ENCODE measurements around the gene SEMA3D.

The SEMA3D gene

DNA sequence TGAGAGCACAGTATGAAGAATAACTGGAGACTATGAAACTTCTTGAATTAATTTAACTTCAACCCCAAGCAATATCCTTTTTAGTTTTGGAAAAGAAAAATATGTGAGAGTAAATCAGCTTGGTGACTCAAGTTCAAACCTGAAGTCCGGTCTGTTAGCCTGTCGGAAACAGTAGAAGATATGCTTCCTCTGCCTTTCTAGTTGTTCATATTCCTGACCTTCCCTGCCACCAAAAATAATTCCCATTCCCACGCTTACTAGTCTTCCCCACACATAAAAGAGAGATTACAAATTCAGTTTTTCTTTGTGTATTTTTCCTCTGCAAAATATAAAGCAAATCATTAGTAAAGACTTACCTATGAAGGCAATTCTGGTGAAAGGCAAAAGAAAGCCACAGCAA lies 3.6 kb downstream of the SEMA3D start:
- DNase-seq: no peak

- no peak for DNase-seq
Observed at GRCh38 chr7:85178531-85179298, 8.1 kb downstream of the SEMA3D start.

DNA sequence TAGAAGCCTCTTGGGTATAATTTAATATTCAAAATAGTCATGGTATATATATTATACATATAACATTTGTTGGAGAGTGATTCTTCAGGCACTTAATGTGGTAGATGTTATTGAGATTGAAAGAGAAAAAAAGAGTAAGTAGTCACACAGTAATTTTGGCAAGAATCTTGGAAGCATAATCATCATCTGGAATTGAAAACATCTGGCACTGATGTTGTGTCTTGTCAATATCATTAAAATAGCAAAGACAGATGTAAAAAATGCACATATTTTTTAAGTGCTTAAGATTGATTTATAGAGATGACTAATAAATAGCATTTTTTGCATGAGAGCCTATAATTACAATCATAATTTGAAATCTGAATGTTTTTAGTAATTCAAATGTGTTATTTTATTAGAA lies 9.5 kb downstream of the SEMA3D start:
- DNase-seq: no peak

DNA sequence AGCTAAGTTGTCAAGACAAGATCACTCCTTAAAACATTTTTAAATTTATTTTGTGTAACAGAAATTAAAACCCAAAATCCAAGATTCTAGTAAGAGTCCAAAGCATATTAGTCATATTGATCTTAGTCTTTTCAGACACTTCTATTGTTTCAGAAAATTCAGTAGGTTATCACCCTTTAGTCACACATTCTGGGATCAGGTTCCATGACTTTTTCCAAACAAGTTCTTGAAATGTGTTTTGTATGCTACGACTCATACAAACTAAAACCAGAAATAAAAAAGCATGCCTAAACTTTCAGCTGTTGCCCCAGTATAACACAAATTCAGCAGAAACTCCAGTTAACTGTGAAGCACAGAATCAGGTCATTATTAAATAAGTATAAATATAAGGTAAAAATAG lies 10.7 kb downstream of the SEMA3D start:
- DNase-seq: no peak

DNA sequence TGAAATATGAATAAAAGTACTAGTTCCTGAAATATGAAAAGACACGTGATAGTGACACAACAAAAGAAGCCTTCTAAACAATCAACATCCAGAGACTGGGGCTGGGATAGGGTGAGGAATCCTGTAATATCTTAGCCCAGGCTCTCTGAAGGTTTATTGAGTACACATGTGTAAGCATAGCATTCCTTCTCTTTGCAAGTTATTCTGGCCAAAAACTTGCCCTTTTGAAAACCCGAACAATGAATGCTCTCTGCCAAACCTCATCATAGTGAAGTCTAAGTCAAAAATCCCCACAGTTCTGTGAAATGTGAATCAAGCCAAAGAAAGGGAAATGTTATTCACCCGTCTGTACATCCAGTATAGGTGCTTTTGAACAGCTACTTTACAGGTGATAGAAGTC lies 11.6 kb downstream of the SEMA3D start:
- no peak for DNase-seq

DNA sequence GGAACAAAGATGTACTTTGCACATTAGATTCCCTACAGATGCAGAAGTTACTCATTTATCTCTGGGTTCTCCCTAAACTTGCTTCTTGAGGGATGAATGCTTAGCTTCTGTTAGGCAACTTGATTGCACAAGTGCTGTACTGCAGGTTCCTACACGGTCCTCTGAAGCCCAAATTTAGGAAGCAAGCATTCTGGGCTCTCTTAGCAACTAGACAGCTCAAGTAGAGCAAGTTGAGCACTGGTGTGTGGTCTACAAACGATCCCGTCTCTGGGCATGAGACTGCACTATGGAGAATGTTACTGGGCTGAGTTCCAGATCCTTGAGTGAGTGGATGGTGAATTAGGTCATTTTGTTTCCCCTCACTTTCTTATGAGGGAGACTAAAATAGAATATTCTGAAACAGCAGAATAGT lies 14.3 kb downstream of the SEMA3D start:
- no peak for DNase-seq

DNA sequence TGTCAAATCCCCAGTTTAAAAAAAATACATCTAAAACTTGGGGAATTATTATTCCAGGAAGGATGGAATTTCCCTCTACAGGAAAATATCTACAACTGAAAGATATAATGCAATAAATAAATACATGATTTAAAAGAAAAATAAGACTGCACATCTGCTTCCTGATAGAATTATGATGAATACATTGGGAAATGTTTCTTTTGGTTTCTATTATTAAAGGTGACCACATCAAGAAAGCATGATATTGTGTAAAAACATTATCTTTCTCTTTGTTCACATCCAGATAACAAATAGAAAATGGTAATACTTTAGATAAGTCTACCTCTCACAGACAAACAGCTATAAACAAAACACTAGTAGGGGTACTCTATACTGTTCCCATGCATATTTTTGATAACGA lies 19.2 kb downstream of the SEMA3D start:
- DNase-seq: no peak

- no peak for DNase-seq
Observed at GRCh38 chr7:85165263-85165662, 21.6 kb downstream of the SEMA3D start.

DNA sequence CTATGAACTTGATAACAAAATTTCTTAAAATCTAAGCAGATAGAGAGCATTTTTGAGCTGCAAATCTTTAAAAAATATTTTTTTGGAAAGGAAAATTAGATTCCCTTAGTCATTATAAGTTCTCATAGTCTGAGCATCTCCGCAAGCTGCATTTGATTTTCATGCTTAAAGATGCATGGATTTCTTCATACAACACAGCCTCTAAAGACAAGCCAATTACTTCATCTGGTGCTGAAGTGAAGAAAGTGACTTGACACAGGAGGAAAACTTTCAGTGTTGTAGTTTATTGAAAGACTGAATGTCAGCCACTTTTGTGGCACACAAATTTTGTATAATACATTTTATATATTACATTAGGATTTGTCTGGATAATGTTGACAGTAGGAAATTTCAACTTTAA lies 22.5 kb downstream of the SEMA3D start:
- no peak for DNase-seq

DNA sequence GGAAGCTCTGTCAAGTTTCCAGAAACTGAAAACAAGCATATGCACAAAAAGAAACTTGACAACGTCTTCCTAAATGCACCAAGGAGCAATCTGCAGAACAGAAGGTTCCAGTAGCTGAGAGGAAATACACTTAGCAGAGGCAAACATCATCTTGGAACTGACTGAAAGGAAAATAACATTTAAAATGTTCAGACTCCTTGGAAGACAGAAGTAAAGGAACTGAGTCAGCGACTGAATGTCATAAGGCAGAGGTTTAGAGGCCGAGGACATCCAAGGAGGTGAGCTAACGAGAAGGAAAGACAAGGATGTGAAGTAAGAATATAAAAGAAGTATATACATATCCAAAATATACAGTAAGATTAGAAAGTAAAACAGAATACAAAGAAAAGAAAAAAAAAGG lies 24.1 kb downstream of the SEMA3D start:
- no peak for DNase-seq

- DNase-seq: no peak
Observed at GRCh38 chr7:85160223-85160622, 26.6 kb downstream of the SEMA3D start.

DNA sequence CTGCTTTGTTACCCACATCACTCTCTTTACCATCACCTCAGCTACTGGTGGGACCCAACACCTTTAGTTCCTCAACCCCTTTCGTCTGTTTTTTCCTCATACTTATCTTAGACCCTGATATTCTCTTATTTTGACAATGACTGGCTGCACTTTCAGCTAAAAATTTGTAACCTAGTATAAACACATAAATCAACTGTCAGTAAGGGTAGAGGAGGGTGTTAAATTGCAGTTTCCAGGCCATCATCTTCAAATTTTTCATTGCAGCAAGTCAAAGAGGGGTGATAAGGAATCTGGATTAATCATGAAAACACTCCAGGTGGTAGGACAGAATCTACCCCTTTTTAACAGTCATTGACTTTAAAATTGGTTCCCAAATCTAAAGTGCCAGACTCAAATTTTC lies 27.9 kb downstream of the SEMA3D start:
- no peak for DNase-seq

- no peak for DNase-seq
Observed at GRCh38 chr7:85156661-85157208, 30.1 kb downstream of the SEMA3D start.

DNA sequence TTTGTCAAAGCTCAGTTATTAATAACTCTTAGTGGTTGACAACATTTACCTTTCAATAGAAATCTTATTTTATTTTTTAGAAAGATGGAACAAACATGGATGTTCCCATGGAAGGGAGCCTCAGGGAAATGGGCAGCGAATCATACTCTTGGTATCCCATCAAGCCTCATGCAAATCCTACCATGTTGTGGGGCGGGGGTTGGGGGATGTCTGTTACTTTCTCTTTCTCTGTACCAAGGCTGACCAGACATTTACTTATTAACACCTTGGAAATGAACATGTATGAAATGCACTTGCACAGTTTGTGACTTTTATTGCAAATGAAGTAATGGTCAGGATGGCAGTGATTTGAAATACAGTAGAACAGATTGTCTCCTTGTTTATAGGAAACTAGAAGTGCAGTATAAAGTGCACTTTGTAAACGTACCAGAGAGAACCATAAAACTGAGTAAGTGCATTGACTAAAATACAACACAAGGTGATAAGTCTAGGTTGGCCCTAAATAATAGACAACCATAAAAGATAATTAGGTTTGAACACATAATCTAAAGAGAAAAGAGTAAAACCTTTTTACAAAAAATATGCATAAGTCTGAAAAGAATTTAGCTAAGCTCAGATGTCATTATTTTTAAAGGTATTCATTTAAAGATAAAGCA lies 32.4 kb downstream of the SEMA3D start:
- no peak for DNase-seq

DNA sequence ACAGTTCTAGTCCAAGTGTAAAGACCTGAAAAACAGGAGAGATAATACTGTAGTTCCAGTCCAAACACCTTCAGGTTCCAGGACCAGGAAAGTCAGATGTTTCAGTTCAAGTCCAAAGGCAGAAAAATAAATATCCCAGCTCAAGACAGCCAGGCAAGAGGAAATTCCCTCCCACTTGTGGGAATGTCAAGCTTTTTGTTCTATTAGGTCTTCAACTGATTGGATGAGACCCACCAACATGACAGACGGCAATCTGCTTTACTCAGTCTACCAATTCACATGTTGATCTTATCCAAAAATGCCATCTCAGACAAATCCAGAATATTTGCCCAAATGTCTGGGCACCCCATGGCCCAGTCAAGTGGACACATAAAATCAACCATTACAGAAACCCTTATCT lies 33.1 kb downstream of the SEMA3D start:
- no peak for DNase-seq

GRCh38 chr7:85150624-85151023 lies 36.2 kb downstream of the SEMA3D start:
- DNase-seq: no peak

DNA sequence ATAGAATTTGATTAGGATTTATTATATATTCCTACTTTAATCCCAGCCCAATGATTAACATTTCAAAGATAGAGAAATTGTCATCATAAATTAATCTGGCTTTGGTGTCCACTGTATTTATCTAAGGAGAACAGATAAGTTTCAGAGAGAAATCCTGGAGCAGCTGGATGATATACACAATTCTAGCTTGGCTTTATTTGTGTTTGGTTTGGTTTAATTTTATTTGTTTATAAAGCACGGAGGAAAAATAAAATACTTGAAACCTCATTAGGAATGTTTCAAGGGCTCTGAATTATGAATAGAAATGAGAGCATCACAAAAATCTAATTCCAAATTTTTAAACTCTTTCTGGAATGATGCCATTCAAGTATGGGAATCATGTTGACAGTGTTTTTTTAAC lies 42.1 kb downstream of the SEMA3D start:
- no peak for DNase-seq

DNA sequence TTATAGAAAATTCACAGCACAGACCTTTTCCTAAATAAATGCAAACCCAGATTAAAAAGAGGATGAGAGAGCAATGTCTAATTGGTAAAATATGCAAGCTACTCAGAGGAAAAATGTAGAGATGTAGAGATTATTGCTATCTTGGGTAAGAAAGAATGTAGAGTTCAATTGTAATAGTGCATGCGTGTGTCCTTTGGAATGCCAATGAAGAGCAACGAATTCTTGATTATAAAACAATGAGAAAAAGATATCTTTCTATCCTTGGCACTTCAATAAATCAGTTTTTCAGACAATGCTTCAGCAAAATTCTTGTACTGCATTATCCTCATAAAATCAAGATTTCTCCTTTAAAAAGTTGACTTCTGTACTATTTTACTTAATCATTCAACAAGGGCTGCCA lies 50.9 kb downstream of the SEMA3D start:
- DNase-seq: no peak

- no peak for DNase-seq
Observed at GRCh38 chr7:85133560-85133959, 53.3 kb downstream of the SEMA3D start.

- no peak for DNase-seq
Observed at GRCh38 chr7:85133006-85133405, 53.9 kb downstream of the SEMA3D start.

DNA sequence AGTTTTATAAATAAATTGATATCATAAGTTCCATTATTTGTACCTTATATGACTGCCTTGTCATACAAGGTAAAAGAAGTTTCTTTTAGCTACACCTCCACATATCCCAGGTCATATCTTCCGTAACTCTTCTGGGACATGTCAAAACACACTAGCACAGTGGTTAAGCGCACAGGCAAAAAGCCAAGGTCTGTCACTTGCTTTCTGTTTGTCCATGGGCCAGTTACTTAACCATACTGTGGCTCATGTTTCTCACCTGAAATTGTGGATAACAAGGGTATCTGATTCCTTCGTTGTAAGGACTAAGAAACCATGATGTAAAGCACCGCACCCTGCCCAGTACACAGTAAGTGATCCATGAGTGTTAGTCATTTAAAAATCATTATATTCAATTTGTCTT lies 56.2 kb downstream of the SEMA3D start:
- no peak for DNase-seq

GRCh38 chr7:85126383-85126782 lies 60.5 kb downstream of the SEMA3D start:
- DNase-seq: no peak

- no peak for DNase-seq
Observed at GRCh38 chr7:85125651-85126131, 61.2 kb downstream of the SEMA3D start.

GRCh38 chr7:85125176-85125575 lies 61.7 kb downstream of the SEMA3D start:
- no peak for DNase-seq
